HG03103 (cell line): Measurements from ENCODE around the gene ZFAND3.
"Not testable (repeated sequence)": the region's sequence is repeated elsewhere in the genome, so short reads cannot be mapped to it uniquely, and the experiment has no call there.

Experiments used
- ATAC-seq: cut with Tn5 transposase; IDR thresholded peaks from one replicate; pipeline ENCODE4 v1.9.1; 2021; ENCODE audit warnings: low read depth; ENCODE audit not compliant: unreplicated experiment

The ZFAND3 gene

GRCh38 chr6:38032797-38033196 lies 213.3 kb downstream of the ZFAND3 start:
- ATAC-seq = no peak

- ATAC-seq = no peak
These were observed 214.0 kb downstream of the ZFAND3 start for GRCh38 chr6:38033442-38033982.

GRCh38 chr6:38034274-38034914 lies 214.9 kb downstream of the ZFAND3 start:
- ATAC-seq = no peak

GRCh38 chr6:38035478-38035877 lies 216.0 kb downstream of the ZFAND3 start:
- ATAC-seq = no peak

GRCh38 chr6:38039502-38039901 lies 220.0 kb downstream of the ZFAND3 start:
- no peak for ATAC-seq

- no peak for ATAC-seq
These were observed 220.7 kb downstream of the ZFAND3 start for GRCh38 chr6:38040254-38040653.

- no peak for ATAC-seq
These were observed 223.8 kb downstream of the ZFAND3 start for GRCh38 chr6:38043259-38043753.

- ATAC-seq = no peak
These were observed 226.3 kb downstream of the ZFAND3 start for GRCh38 chr6:38045701-38046305.

- no peak for ATAC-seq
These were observed 228.0 kb downstream of the ZFAND3 start for GRCh38 chr6:38047562-38047961.

- ATAC-seq = not testable (repeated sequence)
These were observed 230.4 kb downstream of the ZFAND3 start for GRCh38 chr6:38049861-38050397.

GRCh38 chr6:38051819-38052434 lies 232.4 kb downstream of the ZFAND3 start:
- ATAC-seq = no peak

- ATAC-seq = no peak
These were observed 235.1 kb downstream of the ZFAND3 start for GRCh38 chr6:38054527-38055202.

- ATAC-seq = no peak
These were observed 235.7 kb downstream of the ZFAND3 start for GRCh38 chr6:38055203-38055589.

- no peak for ATAC-seq
These were observed 236.8 kb downstream of the ZFAND3 start for GRCh38 chr6:38056361-38056760.

- ATAC-seq = no peak
These were observed 238.5 kb downstream of the ZFAND3 start for GRCh38 chr6:38057994-38058393.

- ATAC-seq = no peak
These were observed 242.5 kb downstream of the ZFAND3 start for GRCh38 chr6:38062066-38062465.

GRCh38 chr6:38063973-38064372 lies 244.4 kb downstream of the ZFAND3 start:
- no peak for ATAC-seq

GRCh38 chr6:38064431-38064830 lies 244.9 kb downstream of the ZFAND3 start:
- ATAC-seq = no peak

- ATAC-seq = no peak
These were observed 246.3 kb downstream of the ZFAND3 start for GRCh38 chr6:38065734-38066305.

- no peak for ATAC-seq
These were observed 247.9 kb downstream of the ZFAND3 start for GRCh38 chr6:38067263-38067980.
